Loucy (cell line): ENCODE data around the gene AIRE.

Source experiments
- EZH2phosphoT487 ChIP-seq: fragments of 200-600 bp; IDR thresholded peaks from 2 replicates; pipeline ENCODE4 v1.6.1; 2018; ENCODE audit warnings: antibody characterized with exemption, mild to moderate bottlenecking, moderate library complexity, borderline replicate concordance
- TF ChIP-seq, protein P1 (sequence below): fragments of 200-600 bp; sonication (generic); conservative IDR thresholded peaks from 2 replicates; pipeline ENCODE4 v1.5.1; 2014; ENCODE audit warnings: mild to moderate bottlenecking, antibody characterized with exemption, low read length

DNA sequence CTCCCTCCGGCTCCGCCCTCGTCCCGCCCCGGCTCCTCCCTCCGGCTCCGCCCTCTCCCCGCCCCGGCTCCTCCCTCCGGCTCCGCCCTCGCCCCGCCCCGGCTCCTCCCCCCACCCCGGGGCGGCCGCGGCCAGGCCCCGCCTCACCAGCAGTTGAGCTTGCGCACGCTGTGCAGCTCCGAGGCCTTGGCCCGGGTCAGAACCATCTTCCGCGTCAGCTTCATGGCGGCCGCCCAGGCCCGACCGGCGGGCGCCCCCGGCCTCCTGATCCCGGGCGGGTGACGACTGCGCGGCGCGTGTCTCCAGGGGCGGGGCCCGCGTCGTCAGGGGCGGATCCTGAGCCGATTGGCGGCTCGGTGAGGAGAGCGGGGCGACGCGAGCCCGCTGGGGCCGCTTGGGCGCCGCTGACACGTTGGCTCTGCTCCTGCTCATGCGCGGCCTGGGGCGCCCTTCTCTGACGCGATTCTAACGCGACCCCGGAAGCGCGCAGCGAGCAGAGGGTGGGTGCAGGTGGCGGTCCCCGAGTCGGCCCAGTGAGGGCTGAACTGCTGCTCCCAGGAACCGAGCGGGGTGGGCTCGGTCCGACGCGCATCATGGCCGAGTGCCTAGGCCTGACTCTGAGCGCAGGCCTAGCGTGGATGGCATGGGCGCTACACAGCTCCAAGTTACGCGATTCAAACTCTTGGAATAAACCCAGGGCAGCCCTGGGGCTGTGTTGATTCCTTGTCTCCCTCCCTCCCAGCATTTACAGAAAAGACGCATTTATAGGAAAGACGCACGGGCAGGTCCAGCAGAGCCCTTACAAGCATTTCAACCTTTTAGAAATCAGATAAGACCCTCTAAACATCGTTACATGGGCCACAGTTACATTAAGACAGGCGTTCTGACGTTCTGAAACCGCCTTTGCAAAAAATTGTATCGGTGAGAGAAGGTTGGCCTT lies 53.6 kb downstream of the AIRE start, which contains the start of gene CFAP410:
- TF ChIP-seq, protein P1, sequence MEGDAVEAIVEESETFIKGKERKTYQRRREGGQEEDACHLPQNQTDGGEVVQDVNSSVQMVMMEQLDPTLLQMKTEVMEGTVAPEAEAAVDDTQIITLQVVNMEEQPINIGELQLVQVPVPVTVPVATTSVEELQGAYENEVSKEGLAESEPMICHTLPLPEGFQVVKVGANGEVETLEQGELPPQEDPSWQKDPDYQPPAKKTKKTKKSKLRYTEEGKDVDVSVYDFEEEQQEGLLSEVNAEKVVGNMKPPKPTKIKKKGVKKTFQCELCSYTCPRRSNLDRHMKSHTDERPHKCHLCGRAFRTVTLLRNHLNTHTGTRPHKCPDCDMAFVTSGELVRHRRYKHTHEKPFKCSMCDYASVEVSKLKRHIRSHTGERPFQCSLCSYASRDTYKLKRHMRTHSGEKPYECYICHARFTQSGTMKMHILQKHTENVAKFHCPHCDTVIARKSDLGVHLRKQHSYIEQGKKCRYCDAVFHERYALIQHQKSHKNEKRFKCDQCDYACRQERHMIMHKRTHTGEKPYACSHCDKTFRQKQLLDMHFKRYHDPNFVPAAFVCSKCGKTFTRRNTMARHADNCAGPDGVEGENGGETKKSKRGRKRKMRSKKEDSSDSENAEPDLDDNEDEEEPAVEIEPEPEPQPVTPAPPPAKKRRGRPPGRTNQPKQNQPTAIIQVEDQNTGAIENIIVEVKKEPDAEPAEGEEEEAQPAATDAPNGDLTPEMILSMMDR = no peak
- TF ChIP-seq EZH2phosphoT487 = no peak
